ENCODE results near the gene GGACT. TPM values are rescaled to one million over a fixed set of nuclear protein-coding genes. Genes with fewer than 3 reads are reported as not detected.

The GGACT gene
- total and polyA plus RNA-seq, 2 of the 8 experiments (the other 6 are each of a cell fraction or from before 2014, with no cell fraction given) = 1.1 to 1.5 TPM

GRCh38 chr13:100561599-100562204 is 26.9 kb downstream of the GGACT start:
- Histone ChIP-seq H3K23ac (ENCODE audit: insufficient read length) (no peak overlapping the region), H2BK12ac (ENCODE audit: low read depth, low read length) (no peak overlapping the region), H3K9ac (replicated peaks in 1 of 4; ENCODE audit: extremely low read depth in 1 of 4, low read depth in 3 of 4, low read length in 3 of 4) (no peak overlapping the region), H4K91ac (replicated peaks; ENCODE audit: insufficient read length, low read length) (no peak overlapping the region), H3K23me2 (ENCODE audit: low read depth, low read length) (no peaks in the 10 kb centered on the region), H2AFZ (ENCODE audit: low read length) (no peak overlapping the region), H3K4ac (replicated peaks; ENCODE audit: insufficient read length, low read depth, low read length) (no peak overlapping the region), H3K27me3 (replicated peaks in 1 of 4; ENCODE audit: control insufficient read depth in 3 of 4, extremely low read depth in 1 of 4, insufficient read depth in 3 of 4, low read length in 3 of 4) (no peaks in the 10 kb centered on the region), H3K4me2 (ENCODE audit: insufficient read depth in 1 of 2, low read depth in 2 of 2, low read length in 2 of 2) (no peak overlapping the region), H4K8ac (ENCODE audit: extremely low read depth, insufficient read depth, low read length) (no peak overlapping the region), H3K9me3 (ENCODE audit: insufficient read depth in 2 of 2, low read depth in 1 of 2, low read length in 1 of 2) (peaks cover 5 to 12% of the 10 kb centered on the region in 2 experiments; a peak in 3 of 4 replicates), H2BK15ac (ENCODE audit: low read length) (no peak overlapping the region), H2BK20ac (ENCODE audit: low read length) (no peak overlapping the region), H4K20me1 (replicated peaks in 1 of 2; ENCODE audit: control insufficient read depth in 1 of 2, insufficient read depth in 2 of 2, low read length in 2 of 2) (no peaks in the 10 kb centered on the region), H4K5ac (ENCODE audit: insufficient read length, low read depth, low read length) (no peak overlapping the region), H2BK5ac (ENCODE audit: low read depth, low read length) (no peak overlapping the region), H3K4me3 (ENCODE audit: extremely low read depth in 1 of 4, insufficient read depth in 2 of 4, low read depth in 3 of 4, low read length in 4 of 4) (no peak overlapping the region), H3K27ac (ENCODE audit: low read depth, low read length) (no peak overlapping the region), H2AK5ac (ENCODE audit: low read depth, low read length) (no peak overlapping the region), H2BK120ac (replicated peaks; ENCODE audit: low read depth, low read length) (no peak overlapping the region), H3K4me1 (replicated peaks in 1 of 4; ENCODE audit: control insufficient read depth in 3 of 4, insufficient read depth in 4 of 4, low read length in 3 of 4) (no peaks in the 10 kb centered on the region), H3K14ac (ENCODE audit: insufficient read length) (no peak overlapping the region), H3K79me1 (ENCODE audit: low read depth, low read length) (no peaks in the 10 kb centered on the region), H3K79me2 (ENCODE audit: control insufficient read depth in 1 of 2, insufficient read depth in 2 of 2, low read length in 2 of 2) (no peaks in the 10 kb centered on the region), H3K18ac (ENCODE audit: extremely low read depth, low read length) (no peak overlapping the region), H3K36me3 (ENCODE audit: control insufficient read depth in 2 of 4, insufficient read depth in 4 of 4, low read length in 3 of 4) (no peaks in the 10 kb centered on the region), H3K56ac (replicated peaks; ENCODE audit: insufficient read length, low read depth, low read length) (no peak overlapping the region)
- ChIA-PET POLR2A (ENCODE audit: partially characterized antibody) (no interaction called here), CTCF (ENCODE audit: partially characterized antibody) (interaction anchor here (0.6 to 5.0 kb wide), 5 partner anchors 11 to 944 kb away, joined by 3 to 42 read pairs (median 4); partner anchors contain the start of gene GGACT)
- WGBS, 2 experiments (ENCODE audit: extremely low coverage in 1 of 2, insufficient coverage in 1 of 2, insufficient read length in 1 of 2, insufficient replicate concordance in 2 of 2, low coverage in 1 of 2, low lambda C conversion rate in 2 of 2, missing lambda C conversion rate in 1 of 2) = 56% methylated on average over 7 of the region's 7 CpGs; no CpG with 5 or more reads in 1 of the 2 experiments
- FAIRE-seq = no peak
- TF ChIP-seq GTF2F1 (IDR thresholded peaks at IDR 0.05; ENCODE audit: borderline replicate concordance, low read depth, low read length) (no peak), KDM1A (IDR thresholded peaks at IDR 0.05; ENCODE audit: borderline replicate concordance, low read length) (no peak), FOSL1 (IDR thresholded peaks at IDR 0.05; ENCODE audit: insufficient read depth, low read depth, low read length) (no peak), NRF1 (IDR thresholded peaks at IDR 0.05; ENCODE audit: low read depth, low read length) (no peak), BACH1 (IDR thresholded peaks at IDR 0.05; ENCODE audit: low read length) (no peak), RNF2 (IDR thresholded peaks at IDR 0.05; ENCODE audit: borderline replicate concordance, low read depth, low read length, missing control alignments, poor library complexity, severe bottlenecking) (no peak)
- DNase-seq (ENCODE audit: low read depth in 1 of 2, low spot score in 2 of 2) = no peak

Data from H1 (cell line).